ENCODE measurements around the gene BEGAIN. TPM values are rescaled to one million over a fixed set of nuclear protein-coding genes. Genes with fewer than 3 reads are reported as not detected.

BEGAIN gene
- total and polyA plus RNA-seq, 2 donors: 1.8 to 3.1 TPM

- WGBS: 86% methylated on average over 29 of the region's 29 CpGs
These were observed 50.3 kb downstream of the BEGAIN start for GRCh38 chr14:100536721-100537445.

DNA sequence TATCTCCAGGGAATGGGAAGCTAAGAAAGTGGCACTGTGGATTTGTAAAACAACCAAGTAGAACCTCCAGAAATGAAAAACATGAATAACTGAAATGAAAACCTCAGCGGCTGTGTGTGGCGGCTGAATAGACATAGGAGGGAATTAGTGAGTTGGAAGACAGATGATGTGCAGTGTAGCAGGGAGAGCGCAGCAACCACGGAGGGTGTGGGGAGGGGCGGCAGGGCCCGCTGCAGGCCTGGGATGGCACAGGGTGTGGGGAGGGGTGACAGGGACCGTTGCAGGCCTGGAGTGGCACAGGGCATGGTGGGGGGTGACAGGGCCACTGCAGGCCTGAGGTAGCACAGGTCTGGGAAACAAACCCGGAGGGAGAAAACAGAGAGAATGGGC lies 51.1 kb downstream of the BEGAIN start:
- Histone ChIP-seq H3K27ac (ENCODE audit: low read depth) (no peak overlapping the region), H3K4me3 (ENCODE audit: low read depth, low read length) (no peak overlapping the region), H3K4me1 (ENCODE audit: insufficient read depth) (no peaks in the 10 kb centered on the region), H3K36me3 (ENCODE audit: insufficient read depth) (no peaks in the 10 kb centered on the region)
- WGBS: 93% methylated on average over 8 of the region's 8 CpGs
- no peak for DNase-seq (ENCODE audit: extremely low spot score)

More at GRCh38 chr14:100536721-100537445, 50.3 kb downstream of the BEGAIN start:
- DNase-seq (ENCODE audit: extremely low spot score): no peak
- H3K27ac ChIP-seq (ENCODE audit: low read depth): no peak overlapping the region
- H3K36me3 ChIP-seq (ENCODE audit: insufficient read depth): no peaks in the 10 kb centered on the region
- no peaks in the 10 kb centered on the region for H3K4me1 ChIP-seq (ENCODE audit: insufficient read depth)
- H3K4me3 ChIP-seq (ENCODE audit: low read depth, low read length): no peak overlapping the region

GRCh38 chr14:100535287-100536120 lies 51.7 kb downstream of the BEGAIN start:
- no peak for DNase-seq (ENCODE audit: extremely low spot score)
- 88% methylated on average over 16 of the region's 16 CpGs for WGBS
- Histone ChIP-seq H3K4me3 (ENCODE audit: low read depth, low read length) (no peak overlapping the region), H3K4me1 (ENCODE audit: insufficient read depth) (no peaks in the 10 kb centered on the region), H3K27ac (ENCODE audit: low read depth) (no peak overlapping the region), H3K36me3 (ENCODE audit: insufficient read depth) (no peaks in the 10 kb centered on the region)

- H3K36me3 ChIP-seq (ENCODE audit: insufficient read depth): no peaks in the 10 kb centered on the region
- no peak overlapping the region for H3K27ac ChIP-seq (ENCODE audit: low read depth)
- whole genome bisulfite sequencing: 80% methylated on average over 13 of the region's 13 CpGs
- H3K4me1 ChIP-seq (ENCODE audit: insufficient read depth): no peaks in the 10 kb centered on the region
- DNase-seq (ENCODE audit: extremely low spot score): no peak
- no peak overlapping the region for H3K4me3 ChIP-seq (ENCODE audit: low read depth, low read length)
These were observed 52.5 kb downstream of the BEGAIN start for GRCh38 chr14:100534528-100535286.

- Histone ChIP-seq H3K4me3 (ENCODE audit: low read depth, low read length) (no peak overlapping the region), H3K4me1 (ENCODE audit: insufficient read depth) (no peaks in the 10 kb centered on the region), H3K27ac (ENCODE audit: low read depth) (no peak overlapping the region), H3K36me3 (ENCODE audit: insufficient read depth) (no peaks in the 10 kb centered on the region)
- DNase-seq (ENCODE audit: extremely low spot score): no peak
- WGBS: 58% methylated on average over 17 of the region's 17 CpGs
These were observed 53.3 kb downstream of the BEGAIN start for GRCh38 chr14:100533656-100534485.

GRCh38 chr14:100532906-100533655 lies 54.1 kb downstream of the BEGAIN start:
- Histone ChIP-seq H3K27ac (ENCODE audit: low read depth) (no peak overlapping the region), H3K4me1 (ENCODE audit: insufficient read depth) (no peaks in the 10 kb centered on the region), H3K36me3 (ENCODE audit: insufficient read depth) (no peaks in the 10 kb centered on the region), H3K4me3 (ENCODE audit: low read depth, low read length) (no peak overlapping the region)
- 54% methylated on average over 11 of the region's 11 CpGs for WGBS
- no peak for DNase-seq (ENCODE audit: extremely low spot score)

- no peak overlapping the region for H3K4me3 ChIP-seq (ENCODE audit: low read depth, low read length)
- no peak for DNase-seq (ENCODE audit: extremely low spot score)
- no peaks in the 10 kb centered on the region for H3K36me3 ChIP-seq (ENCODE audit: insufficient read depth)
- H3K4me1 ChIP-seq (ENCODE audit: insufficient read depth): no peaks in the 10 kb centered on the region
- H3K27ac ChIP-seq (ENCODE audit: low read depth): no peak overlapping the region
- WGBS: 73% methylated on average over 12 of the region's 12 CpGs
These were observed 54.9 kb downstream of the BEGAIN start for GRCh38 chr14:100532154-100532861.

DNA sequence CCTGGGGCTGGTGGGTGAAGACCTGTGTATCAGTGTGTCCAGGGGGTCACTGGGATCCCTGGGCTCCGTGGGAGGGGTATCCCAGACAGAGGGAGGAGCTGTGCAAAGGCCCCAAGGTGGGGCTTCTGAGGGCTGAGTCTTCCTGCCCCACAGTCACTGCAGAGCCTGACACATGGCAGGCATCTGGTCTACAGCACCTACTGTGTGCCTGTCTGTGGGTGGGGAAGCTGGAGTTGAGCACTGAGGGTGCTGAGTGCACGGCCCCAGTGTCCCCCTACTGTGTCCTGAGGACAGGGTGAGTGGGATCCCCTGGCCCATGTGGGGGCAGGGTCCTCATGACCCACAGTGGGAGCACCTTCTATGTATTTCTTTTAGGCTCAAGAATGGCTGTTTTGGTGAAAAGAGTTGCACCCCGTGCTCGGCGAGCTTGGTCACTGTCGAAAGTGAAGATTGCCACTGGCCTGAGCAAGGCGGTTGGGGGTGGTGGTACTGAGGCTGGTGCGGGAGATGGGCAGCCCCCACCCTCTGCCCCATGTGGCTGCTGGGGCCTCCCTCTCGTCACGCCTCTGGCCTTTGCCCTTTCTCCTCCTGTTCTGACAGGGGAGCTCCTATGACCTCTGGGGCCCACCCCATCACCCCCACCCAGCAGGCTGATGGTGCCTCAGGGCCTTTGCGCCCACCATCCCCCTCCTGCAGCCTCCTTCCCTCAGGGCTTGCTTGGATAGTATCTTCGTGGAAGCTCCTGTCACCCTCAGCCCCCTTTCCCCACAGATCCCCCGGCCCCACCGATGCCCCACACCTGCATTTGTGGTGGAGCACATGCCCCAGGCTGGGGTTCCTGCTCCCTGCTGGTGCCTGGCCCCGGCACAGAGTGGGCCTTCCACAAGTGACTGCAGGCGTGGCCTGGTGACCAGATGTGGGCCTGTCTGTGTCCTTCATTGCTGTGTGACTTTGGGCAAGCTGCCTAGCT lies 55.8 kb downstream of the BEGAIN start:
- DNase-seq (ENCODE audit: extremely low spot score): no peak
- Histone ChIP-seq H3K4me3 (ENCODE audit: low read depth, low read length) (no peak overlapping the region), H3K36me3 (ENCODE audit: insufficient read depth) (no peaks in the 10 kb centered on the region), H3K4me1 (ENCODE audit: insufficient read depth) (no peaks in the 10 kb centered on the region), H3K27ac (ENCODE audit: low read depth) (no peak overlapping the region)
- 94% methylated on average over 16 of the region's 16 CpGs for WGBS

DNA sequence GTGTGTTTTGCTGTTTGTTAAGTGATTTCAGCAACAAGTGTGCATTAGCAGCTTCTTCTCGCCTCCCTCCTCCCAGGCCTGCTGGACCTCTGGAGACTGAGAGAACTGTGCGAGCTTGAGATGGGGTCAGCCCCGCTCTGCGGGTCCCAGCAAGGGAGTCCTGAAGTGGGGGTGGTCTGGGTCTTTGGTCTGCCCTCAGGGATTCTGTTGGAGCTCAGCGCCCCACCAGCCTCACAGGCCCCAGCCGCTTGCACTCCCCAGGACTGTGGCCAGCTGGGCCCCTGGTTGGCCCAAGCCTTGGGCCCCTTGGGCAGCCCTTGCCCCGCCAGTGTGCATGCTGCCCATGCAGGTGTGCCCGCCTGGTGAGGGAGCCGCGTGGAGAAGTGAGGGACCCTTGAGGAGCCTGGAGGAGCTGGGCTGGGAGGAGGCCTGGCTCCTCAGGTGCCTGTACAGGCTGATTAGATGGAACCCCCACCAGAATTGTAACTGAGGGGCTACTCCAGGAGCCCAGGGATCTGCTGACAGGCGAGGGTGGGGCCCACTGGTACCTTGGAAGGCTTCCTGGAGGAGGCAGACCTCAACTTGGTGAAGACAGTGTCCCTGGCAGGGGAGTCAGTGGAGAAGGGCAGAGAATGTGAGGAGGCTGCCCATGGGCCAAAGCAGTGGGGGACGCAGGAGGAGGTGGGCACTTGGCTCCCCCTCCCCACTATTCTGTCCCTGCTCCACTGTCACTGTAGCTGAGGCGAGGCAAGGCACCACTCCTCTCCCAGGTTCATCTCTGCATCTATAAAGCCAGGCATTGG lies 56.7 kb downstream of the BEGAIN start:
- no peaks in the 10 kb centered on the region for H3K36me3 ChIP-seq (ENCODE audit: insufficient read depth)

GRCh38 chr14:100529561-100530031 lies 57.6 kb downstream of the BEGAIN start:
- Histone ChIP-seq H3K4me1 (ENCODE audit: insufficient read depth) (no peaks in the 10 kb centered on the region), H3K4me3 (ENCODE audit: low read depth, low read length) (no peak overlapping the region), H3K27ac (ENCODE audit: low read depth) (no peak overlapping the region), H3K36me3 (ENCODE audit: insufficient read depth) (no peaks in the 10 kb centered on the region)
- WGBS: 96% methylated on average over 21 of the region's 21 CpGs
- DNase-seq (ENCODE audit: extremely low spot score): no peak

More for the DNA sequence above, 56.7 kb downstream of the BEGAIN start:
- DNase-seq (ENCODE audit: extremely low spot score): no peak
- Histone ChIP-seq H3K4me3 (ENCODE audit: low read depth, low read length) (no peak overlapping the region), H3K4me1 (ENCODE audit: insufficient read depth) (no peaks in the 10 kb centered on the region), H3K27ac (ENCODE audit: low read depth) (no peak overlapping the region)
- WGBS: 96% methylated on average over 13 of the region's 13 CpGs
